Activated naive CD8-positive, alpha-beta T cell treated with anti-CD3 and anti-CD28 coated beads for 36 hours (primary cell): ENCODE results near the gene SLC10A2. TPM values are rescaled to one million over a fixed set of nuclear protein-coding genes. Genes with fewer than 3 reads are reported as not detected.

Experiments used
- DNase-seq: peaks from one replicate; pipeline ENCODE4 v3.0.0; 2021
- H3K27ac Mint-ChIP-seq: one replicate; pipeline ENCODE4 v1.8.0; 2022; ENCODE audit warnings: mild to moderate bottlenecking, moderate library complexity, mixed read lengths
- H3K27me3 Mint-ChIP-seq: one replicate; pipeline ENCODE4 v1.8.0; 2022; ENCODE audit warnings: mild to moderate bottlenecking, mixed read lengths
- H3K36me3 Mint-ChIP-seq: one replicate; pipeline ENCODE4 v1.8.0; 2021; ENCODE audit warnings: mild to moderate bottlenecking, mixed read lengths
- H3K4me1 Mint-ChIP-seq: one replicate; pipeline ENCODE4 v1.8.0; 2021; ENCODE audit warnings: mixed read lengths
- H3K4me3 Mint-ChIP-seq: one replicate; pipeline ENCODE4 v1.8.0; 2022; ENCODE audit warnings: mild to moderate bottlenecking, moderate library complexity, mixed read lengths
- H3K9me3 Mint-ChIP-seq: one replicate; pipeline ENCODE4 v1.8.0; 2022; ENCODE audit warnings: mixed read lengths
- total RNA-seq, 2 experiments: library from RNA; stranded (reverse); gene quantifications; one replicate each; pipeline ENCODE4 v1.2.3, GENCODE V29; 2021

The SLC10A2 gene
- total RNA-seq, 2 experiments from 2014 or later: not detected

DNA sequence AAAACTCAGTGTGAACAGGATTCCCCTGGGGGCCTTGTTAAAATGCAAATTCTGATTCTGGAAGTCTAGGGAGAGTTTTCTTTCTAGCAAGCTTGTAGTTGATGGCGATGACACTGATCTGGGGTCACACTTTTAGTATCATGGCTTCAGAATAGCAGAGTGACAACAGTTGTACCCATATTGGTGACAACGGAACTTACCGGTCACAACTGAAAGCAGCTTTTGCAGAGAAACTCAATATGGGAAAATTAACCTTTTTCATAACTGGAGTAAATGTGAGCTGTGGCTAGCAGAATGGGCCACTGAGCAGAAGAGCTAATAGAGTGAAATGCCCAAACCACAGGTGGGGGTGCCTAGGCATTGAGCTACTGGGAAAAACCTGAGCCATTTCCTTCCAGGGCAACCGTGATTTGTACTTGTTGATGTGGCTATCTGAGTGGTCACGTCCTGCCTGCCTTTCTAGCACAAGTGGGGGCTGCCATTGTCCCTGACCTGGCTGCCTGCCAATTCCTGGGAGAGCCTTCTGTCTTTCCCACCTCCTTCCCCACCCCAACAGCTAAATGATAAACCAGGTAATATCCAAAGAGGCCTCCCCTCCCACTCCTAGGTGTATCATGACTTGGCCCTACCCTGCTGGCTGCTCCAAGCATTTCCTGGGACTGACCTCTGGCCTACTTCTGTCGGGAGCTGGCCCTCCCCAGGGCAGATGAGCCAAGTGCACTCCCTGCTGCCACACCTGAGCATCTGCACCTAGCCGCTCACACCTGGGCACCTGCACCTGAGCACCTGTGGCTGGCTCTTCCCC lies 1.7 kb upstream of the SLC10A2 start:
- no peak for DNase-seq
- H3K9me3 Mint-ChIP-seq: peaks cover 2% of the 10 kb centered on the region
- H3K36me3 Mint-ChIP-seq: no peaks in the 10 kb centered on the region
- no peaks in the 10 kb centered on the region for H3K4me1 Mint-ChIP-seq
- H3K4me3 Mint-ChIP-seq: no peak overlapping the region
- no peaks in the 10 kb centered on the region for H3K27me3 Mint-ChIP-seq
- H3K27ac Mint-ChIP-seq: no peak overlapping the region

DNA sequence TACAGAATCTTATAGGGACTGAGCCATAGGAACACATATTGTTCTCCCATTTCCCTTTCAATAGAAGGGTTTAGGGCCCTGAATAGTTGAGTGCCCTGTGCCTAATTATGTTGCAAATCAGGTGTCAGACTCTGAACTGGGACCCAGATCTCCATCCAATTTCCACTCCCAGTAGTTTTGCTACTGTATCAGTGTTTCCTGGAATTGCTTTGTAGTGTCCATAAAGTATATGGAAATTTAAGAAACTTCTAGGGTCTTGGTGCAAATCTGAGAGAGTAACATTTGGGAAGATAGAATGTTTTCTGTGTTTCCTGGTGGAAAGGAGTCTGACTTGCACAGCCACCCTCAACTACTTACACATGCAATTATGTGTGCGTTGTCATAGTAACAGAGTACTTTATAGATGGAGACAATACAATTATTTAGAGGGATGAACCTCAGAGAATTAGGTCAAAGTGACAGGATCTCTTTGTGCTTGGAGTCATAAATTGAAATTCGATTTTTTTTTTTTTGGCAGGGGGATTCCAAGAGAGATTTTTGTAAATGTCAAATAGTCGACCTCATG lies 646 bp upstream of the SLC10A2 start:
- no peak for DNase-seq
- Mint-ChIP-seq H3K36me3 (no peaks in the 10 kb centered on the region), H3K27ac (no peak overlapping the region), H3K4me1 (no peaks in the 10 kb centered on the region), H3K27me3 (no peaks in the 10 kb centered on the region), H3K9me3 (no peaks in the 10 kb centered on the region), H3K4me3 (no peak overlapping the region)

DNA sequence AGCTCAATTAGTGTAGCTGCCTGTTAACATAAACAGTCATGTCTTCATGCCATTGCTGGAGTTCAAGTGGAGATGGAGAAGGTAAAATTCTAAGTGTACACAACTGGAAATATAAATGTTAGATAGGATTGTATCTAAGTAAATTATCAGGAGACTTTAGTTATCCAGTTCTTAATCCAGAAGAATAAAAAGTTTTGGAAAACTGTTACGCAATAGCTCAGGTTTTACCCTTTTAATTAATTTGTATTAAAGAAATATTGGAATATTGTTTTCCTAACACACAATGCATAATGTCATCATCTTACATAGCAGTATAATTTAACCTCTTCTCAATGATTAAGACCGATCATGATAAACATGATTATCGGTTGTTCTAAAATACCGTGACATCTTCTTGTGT lies 2.8 kb downstream of the SLC10A2 start:
- Mint-ChIP-seq H3K27ac (no peak overlapping the region), H3K4me1 (no peaks in the 10 kb centered on the region), H3K4me3 (no peak overlapping the region), H3K27me3 (no peaks in the 10 kb centered on the region), H3K36me3 (no peaks in the 10 kb centered on the region), H3K9me3 (peaks cover 6% of the 10 kb centered on the region)
- no peak for DNase-seq

DNA sequence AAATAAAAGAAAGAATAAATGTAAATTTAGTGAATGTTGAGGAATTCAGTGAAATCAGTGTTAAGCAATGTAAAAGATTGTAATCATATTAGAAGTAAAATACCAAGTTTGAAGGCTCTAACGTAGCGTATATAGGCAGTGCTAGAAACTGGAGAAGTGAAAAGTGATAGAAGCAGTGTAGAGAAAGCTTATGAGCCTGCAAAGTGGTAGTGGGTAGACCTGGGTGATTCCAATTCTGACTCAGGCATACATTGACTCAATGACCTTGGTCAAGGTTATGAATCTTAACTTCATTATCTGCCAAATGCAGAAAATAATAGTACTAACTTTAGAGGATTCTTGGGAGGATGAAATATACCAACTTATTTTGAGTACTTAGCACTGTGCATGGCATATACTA lies 4.1 kb downstream of the SLC10A2 start:
- no peak overlapping the region for H3K4me3 Mint-ChIP-seq

DNA sequence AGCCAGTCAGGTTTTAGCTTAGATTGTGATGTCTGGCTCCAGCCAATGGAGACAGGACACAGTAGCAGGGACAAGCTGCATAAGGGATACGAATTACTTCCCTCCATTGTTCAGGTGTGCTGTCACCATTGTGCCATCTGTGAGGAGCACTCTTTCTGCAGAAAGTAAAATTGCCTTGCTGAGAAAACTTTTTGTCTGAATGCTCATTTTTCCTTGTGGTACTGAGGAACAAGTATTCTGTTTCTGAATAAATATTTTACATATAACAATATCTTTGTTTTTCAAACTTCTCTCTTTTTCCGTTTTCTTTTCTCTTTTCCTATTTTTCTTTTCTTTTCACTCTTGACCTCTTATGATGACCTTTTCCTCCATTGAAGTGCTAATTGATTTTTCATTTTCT lies 10.2 kb downstream of the SLC10A2 start:
- Mint-ChIP-seq H3K27ac (no peak overlapping the region), H3K4me3 (no peak overlapping the region), H3K27me3 (no peaks in the 10 kb centered on the region), H3K36me3 (no peaks in the 10 kb centered on the region), H3K4me1 (no peaks in the 10 kb centered on the region), H3K9me3 (peaks cover 17% of the 10 kb centered on the region)
- no peak for DNase-seq

More for the DNA sequence above, 4.1 kb downstream of the SLC10A2 start:
- Mint-ChIP-seq H3K27me3 (no peaks in the 10 kb centered on the region), H3K9me3 (peaks cover 6% of the 10 kb centered on the region), H3K36me3 (no peaks in the 10 kb centered on the region), H3K27ac (no peak overlapping the region), H3K4me1 (no peaks in the 10 kb centered on the region)
- no peak for DNase-seq

- no peaks in the 10 kb centered on the region for H3K4me1 Mint-ChIP-seq
- no peak for DNase-seq
- H3K27ac Mint-ChIP-seq: no peak overlapping the region
- H3K36me3 Mint-ChIP-seq: no peaks in the 10 kb centered on the region
- no peak overlapping the region for H3K4me3 Mint-ChIP-seq
- no peaks in the 10 kb centered on the region for H3K27me3 Mint-ChIP-seq
- peaks cover 17% of the 10 kb centered on the region for H3K9me3 Mint-ChIP-seq
Measured at GRCh38 chr13:103055166-103055565, 11.1 kb downstream of the SLC10A2 start.

DNA sequence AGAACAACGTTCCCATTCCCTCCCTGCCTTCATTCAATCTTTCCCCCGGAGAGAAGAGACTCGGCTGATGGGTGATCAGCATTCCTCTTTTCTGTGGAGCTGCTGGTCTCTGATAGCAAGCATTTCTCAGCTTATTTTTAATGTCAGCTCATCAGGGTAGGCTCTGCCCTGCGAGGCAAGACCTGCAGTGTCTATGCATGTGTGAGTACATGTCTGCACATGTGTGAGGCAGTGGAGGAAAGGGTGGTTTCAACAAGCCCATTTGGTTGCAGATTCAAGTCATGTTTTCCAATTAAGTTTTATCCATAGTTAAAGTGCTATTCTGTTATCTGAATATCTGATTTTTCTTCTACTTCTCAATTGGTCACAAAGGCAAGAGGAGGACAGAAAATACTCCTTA lies 19.5 kb downstream of the SLC10A2 start:
- no peak overlapping the region for H3K27ac Mint-ChIP-seq
- H3K4me3 Mint-ChIP-seq: no peak overlapping the region
- H3K4me1 Mint-ChIP-seq: no peaks in the 10 kb centered on the region
- DNase-seq: no peak
- H3K27me3 Mint-ChIP-seq: peaks cover 4% of the 10 kb centered on the region
- H3K9me3 Mint-ChIP-seq: no peaks in the 10 kb centered on the region
- H3K36me3 Mint-ChIP-seq: no peaks in the 10 kb centered on the region

GRCh38 chr13:103044056-103044455 lies 22.2 kb downstream of the SLC10A2 start:
- Mint-ChIP-seq H3K36me3 (no peaks in the 10 kb centered on the region), H3K27me3 (peaks cover 4% of the 10 kb centered on the region), H3K9me3 (no peaks in the 10 kb centered on the region), H3K4me1 (no peaks in the 10 kb centered on the region), H3K4me3 (no peak overlapping the region), H3K27ac (no peak overlapping the region)
- DNase-seq: no peak

GRCh38 chr13:103040006-103040405 lies 26.2 kb downstream of the SLC10A2 start:
- no peak for DNase-seq
- H3K27ac Mint-ChIP-seq: no peak overlapping the region
- H3K4me3 Mint-ChIP-seq: no peak overlapping the region
- H3K4me1 Mint-ChIP-seq: no peaks in the 10 kb centered on the region
- H3K36me3 Mint-ChIP-seq: no peaks in the 10 kb centered on the region
- H3K9me3 Mint-ChIP-seq: no peaks in the 10 kb centered on the region
- no peaks in the 10 kb centered on the region for H3K27me3 Mint-ChIP-seq

DNA sequence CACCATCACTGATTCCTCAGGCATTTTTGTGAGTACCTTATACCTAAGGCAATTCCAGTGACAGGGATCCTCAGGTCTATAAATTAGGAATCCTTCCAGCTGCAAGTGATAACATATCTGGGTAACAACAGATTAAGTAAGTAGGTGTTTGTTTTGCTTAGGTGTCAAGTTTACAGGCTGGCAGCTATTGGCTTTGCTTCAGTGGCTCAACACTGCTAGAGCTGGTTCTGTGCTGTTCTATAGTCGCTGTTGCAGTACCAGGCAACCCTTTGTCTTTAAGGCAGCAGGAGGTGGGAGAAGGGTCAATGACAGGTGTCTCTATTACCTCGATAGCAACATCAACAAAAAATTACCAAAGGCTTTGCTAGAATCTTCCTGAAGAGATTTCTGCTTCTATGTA lies 27.0 kb downstream of the SLC10A2 start:
- Mint-ChIP-seq H3K27ac (no peak overlapping the region), H3K27me3 (no peaks in the 10 kb centered on the region), H3K4me1 (no peaks in the 10 kb centered on the region), H3K4me3 (no peak overlapping the region), H3K9me3 (no peaks in the 10 kb centered on the region), H3K36me3 (no peaks in the 10 kb centered on the region)
- DNase-seq: no peak

- no peak for DNase-seq
- no peaks in the 10 kb centered on the region for H3K4me1 Mint-ChIP-seq
- peaks cover 3% of the 10 kb centered on the region for H3K27me3 Mint-ChIP-seq
- no peaks in the 10 kb centered on the region for H3K9me3 Mint-ChIP-seq
- no peaks in the 10 kb centered on the region for H3K36me3 Mint-ChIP-seq
- no peak overlapping the region for H3K27ac Mint-ChIP-seq
- H3K4me3 Mint-ChIP-seq: no peak overlapping the region
Measured at GRCh38 chr13:103036268-103036667, 29.9 kb downstream of the SLC10A2 start.

GRCh38 chr13:103033999-103034398 lies 32.2 kb downstream of the SLC10A2 start:
- no peak for DNase-seq
- Mint-ChIP-seq H3K9me3 (no peaks in the 10 kb centered on the region), H3K27ac (no peak overlapping the region), H3K27me3 (peaks cover 7% of the 10 kb centered on the region), H3K4me1 (no peaks in the 10 kb centered on the region), H3K36me3 (no peaks in the 10 kb centered on the region), H3K4me3 (no peak overlapping the region)

DNA sequence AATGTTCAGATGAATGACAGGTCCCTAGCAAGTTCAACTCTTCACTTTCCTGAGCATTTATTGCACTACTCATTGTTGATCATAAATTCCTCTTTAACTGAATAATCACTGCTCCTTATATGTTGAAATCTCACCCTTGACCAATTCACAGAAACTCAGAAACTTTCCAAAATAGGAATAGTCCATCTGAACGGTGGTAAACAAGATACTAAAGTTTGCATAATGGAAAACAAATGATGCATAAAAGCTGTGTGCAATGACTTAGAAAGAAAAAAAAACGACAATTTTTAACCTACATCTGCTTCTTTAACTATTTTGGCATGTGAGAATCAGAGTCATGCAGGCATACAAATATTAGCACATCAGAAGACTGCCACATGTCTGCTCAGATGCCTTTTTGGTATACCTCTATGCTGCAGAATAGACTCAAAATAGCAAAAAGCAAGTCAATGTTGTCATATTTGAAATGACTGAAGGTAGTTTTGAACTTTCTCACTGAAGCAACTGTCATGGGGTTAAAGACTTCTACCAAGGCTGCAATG lies 34.8 kb downstream of the SLC10A2 start:
- no peak overlapping the region for H3K4me3 Mint-ChIP-seq
- no peaks in the 10 kb centered on the region for H3K4me1 Mint-ChIP-seq

DNA sequence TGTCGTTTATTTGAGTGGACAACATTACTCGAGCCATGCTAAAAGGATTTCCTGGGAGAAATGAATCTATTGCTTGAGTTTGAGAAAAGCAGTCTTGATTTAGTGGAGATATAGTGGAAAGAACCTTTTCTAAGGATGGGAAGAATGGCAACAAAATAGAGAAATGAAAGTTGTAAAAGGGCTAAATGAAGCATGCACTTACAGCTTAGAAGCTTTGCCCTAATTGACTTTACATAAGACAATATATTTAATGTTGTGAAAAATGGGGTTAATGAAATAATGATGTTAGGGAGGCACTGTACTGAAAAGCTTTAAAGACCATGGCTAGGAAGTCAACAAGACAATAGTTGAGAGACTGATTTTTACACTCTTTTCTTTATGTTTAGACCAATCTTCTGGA lies 35.4 kb downstream of the SLC10A2 start:
- Mint-ChIP-seq H3K27ac (no peak overlapping the region), H3K9me3 (peaks cover 11% of the 10 kb centered on the region), H3K27me3 (peaks cover 7% of the 10 kb centered on the region)

More for the DNA sequence above, 34.8 kb downstream of the SLC10A2 start:
- no peak for DNase-seq
- Mint-ChIP-seq H3K9me3 (peaks cover 9% of the 10 kb centered on the region), H3K27ac (no peak overlapping the region), H3K27me3 (peaks cover 7% of the 10 kb centered on the region), H3K36me3 (no peaks in the 10 kb centered on the region)

GRCh38 chr13:103029798-103030197 lies 36.4 kb downstream of the SLC10A2 start:
- Mint-ChIP-seq H3K27me3 (peaks cover 7% of the 10 kb centered on the region), H3K4me1 (no peaks in the 10 kb centered on the region), H3K27ac (no peak overlapping the region), H3K4me3 (no peak overlapping the region), H3K36me3 (no peaks in the 10 kb centered on the region), H3K9me3 (peaks cover 16% of the 10 kb centered on the region)
- no peak for DNase-seq

More for the DNA sequence above, 35.4 kb downstream of the SLC10A2 start:
- H3K4me1 Mint-ChIP-seq: no peaks in the 10 kb centered on the region
- no peak overlapping the region for H3K4me3 Mint-ChIP-seq
- no peaks in the 10 kb centered on the region for H3K36me3 Mint-ChIP-seq
- no peak for DNase-seq

DNA sequence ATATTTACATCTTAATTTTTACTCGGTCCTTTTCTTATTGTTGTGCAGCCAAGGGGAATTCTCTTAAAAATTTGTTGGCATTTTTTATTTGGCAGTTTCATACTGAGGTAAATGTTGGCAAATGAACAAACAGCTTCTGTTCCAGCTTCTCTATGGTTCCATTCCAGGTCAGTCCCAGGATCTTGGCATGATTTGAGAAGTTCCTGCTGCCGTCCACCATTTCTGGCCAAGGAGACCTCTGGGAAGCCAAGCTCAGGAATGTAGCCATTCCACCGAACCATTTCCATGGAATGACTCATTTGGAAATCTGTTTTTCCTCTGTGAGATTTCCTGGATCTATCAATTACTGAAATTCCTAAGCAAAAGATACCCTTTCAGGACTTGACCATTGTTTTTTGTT lies 43.9 kb downstream of the SLC10A2 start:
- no peak overlapping the region for H3K27ac Mint-ChIP-seq
- H3K36me3 Mint-ChIP-seq: no peaks in the 10 kb centered on the region
- peaks cover 13% of the 10 kb centered on the region for H3K9me3 Mint-ChIP-seq
- no peaks in the 10 kb centered on the region for H3K4me1 Mint-ChIP-seq
- no peak for DNase-seq
- no peaks in the 10 kb centered on the region for H3K27me3 Mint-ChIP-seq
- H3K4me3 Mint-ChIP-seq: no peak overlapping the region
